ENCODE data around the gene OSBPL3. TPM values are rescaled to one million over a fixed set of nuclear protein-coding genes. Genes with fewer than 3 reads are reported as not detected.

OSBPL3 gene
- total RNA-seq, 4 donors from 2014 or later, result 3.2 to 11.4 (median 6.4) TPM

DNA sequence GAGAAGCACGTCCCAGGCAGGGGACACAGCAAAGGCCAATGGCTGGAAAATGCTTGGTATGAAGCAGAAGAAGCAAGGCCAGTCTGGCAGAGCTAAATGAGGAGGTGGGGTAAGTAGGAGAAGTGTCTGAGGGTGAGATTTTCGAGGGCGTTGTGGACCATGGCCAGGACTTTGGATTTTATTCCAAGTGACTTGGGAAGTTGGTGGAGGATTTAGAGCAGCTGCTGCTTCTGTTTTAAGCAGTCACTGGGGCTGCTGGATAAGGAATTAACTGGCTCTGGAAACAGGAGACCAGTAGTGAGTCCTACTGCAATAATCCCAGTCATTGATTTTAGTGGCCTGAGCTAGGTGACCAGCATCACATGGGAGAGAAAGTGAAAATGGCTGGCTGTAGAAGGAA, 155.1 kb downstream of the OSBPL3 start:
- WGBS, 2 donors (ENCODE audit: low coverage in 1 of 2), result 20 to 33% methylated on average over 3 of the region's 3 CpGs
- H3K9me3 ChIP-seq, result no peaks in the 10 kb centered on the region
- H3K4me3 ChIP-seq, result no peak overlapping the region
- H3K27ac ChIP-seq, result peak overlapping the region in 3 of 4 donors; percentile 14 to 48 (median 25)
- no peaks in the 10 kb centered on the region for H3K27me3 ChIP-seq
- H3K36me3 ChIP-seq, result no peaks in the 10 kb centered on the region
- TF ChIP-seq POLR2A (IDR thresholded peaks at IDR 0.05) (no peak), EP300 (IDR thresholded peaks at IDR 0.05) (no peak), POLR2AphosphoS5 (IDR thresholded peaks at IDR 0.05) (no peak)
- TF ChIP-seq, protein P1, sequence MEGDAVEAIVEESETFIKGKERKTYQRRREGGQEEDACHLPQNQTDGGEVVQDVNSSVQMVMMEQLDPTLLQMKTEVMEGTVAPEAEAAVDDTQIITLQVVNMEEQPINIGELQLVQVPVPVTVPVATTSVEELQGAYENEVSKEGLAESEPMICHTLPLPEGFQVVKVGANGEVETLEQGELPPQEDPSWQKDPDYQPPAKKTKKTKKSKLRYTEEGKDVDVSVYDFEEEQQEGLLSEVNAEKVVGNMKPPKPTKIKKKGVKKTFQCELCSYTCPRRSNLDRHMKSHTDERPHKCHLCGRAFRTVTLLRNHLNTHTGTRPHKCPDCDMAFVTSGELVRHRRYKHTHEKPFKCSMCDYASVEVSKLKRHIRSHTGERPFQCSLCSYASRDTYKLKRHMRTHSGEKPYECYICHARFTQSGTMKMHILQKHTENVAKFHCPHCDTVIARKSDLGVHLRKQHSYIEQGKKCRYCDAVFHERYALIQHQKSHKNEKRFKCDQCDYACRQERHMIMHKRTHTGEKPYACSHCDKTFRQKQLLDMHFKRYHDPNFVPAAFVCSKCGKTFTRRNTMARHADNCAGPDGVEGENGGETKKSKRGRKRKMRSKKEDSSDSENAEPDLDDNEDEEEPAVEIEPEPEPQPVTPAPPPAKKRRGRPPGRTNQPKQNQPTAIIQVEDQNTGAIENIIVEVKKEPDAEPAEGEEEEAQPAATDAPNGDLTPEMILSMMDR (IDR thresholded peaks at IDR 0.05), result no peak
- ATAC-seq, result no peak
- peaks cover 3 to 74% (median 18%) of the 10 kb centered on the region in 3 donors for H3K4me1 ChIP-seq

DNA sequence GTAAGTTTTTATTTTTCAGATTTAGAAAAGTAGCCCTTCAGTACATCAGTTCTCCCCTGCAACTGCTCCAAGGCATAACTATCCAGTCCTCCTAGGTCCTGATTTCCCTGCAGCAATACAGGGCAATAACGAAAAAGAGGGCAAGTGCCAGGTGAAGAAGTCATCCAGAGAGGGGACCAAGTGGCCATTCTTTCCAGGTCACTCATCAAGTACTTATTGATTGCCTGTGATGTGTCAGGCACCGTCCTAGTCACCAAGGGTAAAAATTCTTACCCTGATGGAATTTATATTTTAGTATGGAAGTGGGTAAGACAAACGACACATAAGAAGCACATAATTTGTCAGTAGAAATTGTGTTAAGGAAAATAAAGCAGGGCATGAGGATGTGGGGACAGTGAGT, 155.6 kb downstream of the OSBPL3 start:
- H3K27ac ChIP-seq, result peak overlapping the region in 2 of 4 donors; percentile 25 to 48
- 84 to 88% methylated on average over 3 of the region's 3 CpGs for WGBS, 2 donors (ENCODE audit: low coverage in 1 of 2)

DNA sequence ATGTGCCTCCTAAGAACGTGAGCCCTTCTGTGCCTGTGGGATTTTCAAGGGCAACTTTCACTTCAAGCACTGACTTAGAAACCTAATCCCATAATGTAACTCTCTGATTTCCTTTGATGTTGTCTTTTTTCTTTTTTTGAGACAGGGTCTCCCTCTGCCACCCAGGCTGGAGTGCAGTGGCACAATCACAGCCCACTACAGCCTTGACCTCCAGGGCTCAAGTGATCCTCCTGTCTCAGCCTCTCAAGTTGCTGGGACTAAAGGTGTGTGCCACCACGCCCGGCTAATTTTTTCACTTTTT, 158.3 kb downstream of the OSBPL3 start:
- WGBS, 2 donors (ENCODE audit: low coverage in 1 of 2), result 87 to 90% methylated on average over 3 of the region's 3 CpGs
- Histone ChIP-seq H3K4me1 (peaks cover 0 to 51% (median 18%) of the 10 kb centered on the region in 3 donors), H3K9me3 (no peaks in the 10 kb centered on the region), H3K27ac (peak overlapping the region in 3 of 4 donors; percentile 34 to 53 (median 40)), H3K36me3 (no peaks in the 10 kb centered on the region), H3K27me3 (no peaks in the 10 kb centered on the region), H3K4me3 (no peak overlapping the region)
- TF ChIP-seq, protein P1 (IDR thresholded peaks at IDR 0.05), result no peak
- TF ChIP-seq POLR2AphosphoS5 (IDR thresholded peaks at IDR 0.05), result no peak
- TF ChIP-seq EP300 (IDR thresholded peaks at IDR 0.05), result no peak
- no peak for TF ChIP-seq POLR2A (IDR thresholded peaks at IDR 0.05)
- ATAC-seq, result no peak

More for the DNA sequence above, 155.6 kb downstream of the OSBPL3 start:
- ATAC-seq, result no peak
- TF ChIP-seq, protein P1 (IDR thresholded peaks at IDR 0.05), result no peak
- TF ChIP-seq EP300 (IDR thresholded peaks at IDR 0.05) (no peak), POLR2A (IDR thresholded peaks at IDR 0.05) (no peak), POLR2AphosphoS5 (IDR thresholded peaks at IDR 0.05) (no peak)
- H3K27me3 ChIP-seq, result no peaks in the 10 kb centered on the region
- no peaks in the 10 kb centered on the region for H3K36me3 ChIP-seq
- H3K4me3 ChIP-seq, result no peak overlapping the region
- H3K4me1 ChIP-seq, result peaks cover 3 to 71% (median 18%) of the 10 kb centered on the region in 3 donors
- H3K9me3 ChIP-seq, result no peaks in the 10 kb centered on the region

DNA sequence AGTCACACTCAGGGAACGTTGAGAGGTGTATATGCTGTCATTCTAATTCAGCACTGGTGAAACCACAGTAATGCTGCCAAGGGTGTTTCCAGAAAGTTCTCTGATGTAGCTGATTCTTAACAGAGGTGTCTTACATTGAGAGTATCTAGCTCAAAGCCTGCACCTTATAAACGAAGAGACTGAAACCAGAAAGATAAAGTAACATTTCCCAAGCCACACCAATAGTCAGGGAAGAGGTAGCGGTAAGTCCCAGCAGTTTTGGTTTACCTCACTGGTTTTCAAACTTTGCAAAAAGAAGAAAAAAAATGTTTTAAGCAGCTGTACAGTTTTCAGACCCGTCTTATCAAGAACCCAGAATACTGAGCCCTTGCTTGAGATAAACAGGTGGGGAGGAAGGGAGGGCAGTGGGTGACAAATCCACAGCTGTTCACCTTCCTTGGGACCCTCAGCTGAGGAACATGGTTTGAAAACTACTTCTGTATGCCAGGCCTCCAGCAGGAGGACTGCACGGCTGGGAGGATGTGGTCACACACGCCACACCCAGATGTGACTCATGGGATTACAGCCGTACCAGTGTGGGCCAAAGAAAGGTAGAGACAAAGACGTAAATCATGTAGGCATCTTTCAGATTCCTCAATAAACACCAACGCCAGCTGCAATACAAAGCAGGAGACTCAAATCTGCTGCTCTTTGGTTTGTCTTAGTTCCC, 158.8 kb downstream of the OSBPL3 start:
- Histone ChIP-seq H3K4me3 (no peak overlapping the region), H3K27me3 (no peaks in the 10 kb centered on the region), H3K4me1 (peaks cover 0 to 46% (median 15%) of the 10 kb centered on the region in 3 donors), H3K9me3 (no peaks in the 10 kb centered on the region), H3K27ac (peak overlapping the region; percentile 24 to 53 (median 37)), H3K36me3 (peaks cover 0 to 5% of the 10 kb centered on the region in 2 donors)
- 48 to 69% methylated on average over 7 to 9 of the region's 9 CpGs for WGBS, 2 donors (ENCODE audit: low coverage in 1 of 2)
- ATAC-seq, result peak; percentile 74
- no peak for TF ChIP-seq POLR2AphosphoS5 (IDR thresholded peaks at IDR 0.05)
- TF ChIP-seq, protein P1 (IDR thresholded peaks at IDR 0.05), result peak in 2 of 4 experiments; percentile 27 to 43

DNA sequence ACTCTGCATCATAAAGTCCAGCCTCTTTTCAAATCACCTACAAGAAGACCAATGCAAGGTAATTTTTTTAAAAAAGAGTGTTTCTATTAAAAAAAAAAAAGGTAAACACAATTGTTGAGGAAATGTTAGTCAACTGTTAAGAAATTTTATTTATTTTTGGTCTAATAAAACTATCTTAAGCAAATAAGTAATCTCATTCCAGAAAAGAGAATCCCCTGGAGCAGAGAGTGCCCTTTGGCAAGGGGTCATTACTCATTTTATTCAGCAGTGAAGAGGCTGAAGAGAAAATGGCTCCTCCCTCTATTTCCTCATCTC, 159.3 kb downstream of the OSBPL3 start:
- TF ChIP-seq, protein P1 (IDR thresholded peaks at IDR 0.05), result no peak
- TF ChIP-seq POLR2A (IDR thresholded peaks at IDR 0.05) (no peak), EP300 (IDR thresholded peaks at IDR 0.05) (no peak), POLR2AphosphoS5 (IDR thresholded peaks at IDR 0.05) (no peak)
- peaks cover 0 to 41% (median 11%) of the 10 kb centered on the region in 3 donors for H3K4me1 ChIP-seq
- H3K27me3 ChIP-seq, result no peaks in the 10 kb centered on the region
- H3K36me3 ChIP-seq, result peaks cover 0 to 7% of the 10 kb centered on the region in 2 donors
- no peak for ATAC-seq
- H3K27ac ChIP-seq, result peak overlapping the region; percentile 24 to 53 (median 37)
- H3K9me3 ChIP-seq, result no peaks in the 10 kb centered on the region
- no peak overlapping the region for H3K4me3 ChIP-seq

All from gastroesophageal sphincter (tissue), 4 donors.